HS-27A (cell line): ENCODE results near the gene ITM2B.
"Not testable (repeated sequence)": the region's sequence is repeated elsewhere in the genome, so short reads cannot be mapped to it uniquely, and the experiment has no call there.

Source experiments
- DNase-seq: peaks from one replicate; pipeline ENCODE4 v3.0.0-alpha.2; 2012; ENCODE audit warnings: low read depth, missing footprints

ITM2B gene

GRCh38 chr13:48224701-48225100, 8.3 kb upstream of the ITM2B start:
- no peak for DNase-seq

GRCh38 chr13:48230541-48230940, 2.5 kb upstream of the ITM2B start:
- DNase-seq: no peak

GRCh38 chr13:48231080-48231479, 1.9 kb upstream of the ITM2B start:
- no peak for DNase-seq

GRCh38 chr13:48231933-48232332, 1.1 kb upstream of the ITM2B start:
- no peak for DNase-seq

- DNase-seq: no peak
These were observed 473 bp upstream of the ITM2B start for GRCh38 chr13:48232420-48233045.

- DNase-seq: no peak
These were observed 983 bp downstream of the ITM2B start for GRCh38 chr13:48233889-48234488.

- no peak for DNase-seq
These were observed 1.7 kb downstream of the ITM2B start for GRCh38 chr13:48234566-48235340.

- no peak for DNase-seq
These were observed 2.5 kb downstream of the ITM2B start for GRCh38 chr13:48235341-48236135.

- no peak for DNase-seq
These were observed 3.7 kb downstream of the ITM2B start for GRCh38 chr13:48236528-48237353.

GRCh38 chr13:48239369-48239768, 6.4 kb downstream of the ITM2B start:
- not testable (repeated sequence) for DNase-seq

- DNase-seq: no peak
These were observed 8.6 kb downstream of the ITM2B start for GRCh38 chr13:48241651-48242050.

GRCh38 chr13:48242677-48243076, 9.7 kb downstream of the ITM2B start:
- DNase-seq: no peak

- no peak for DNase-seq
These were observed 11.2 kb downstream of the ITM2B start for GRCh38 chr13:48244159-48244558.

GRCh38 chr13:48246102-48246501, 13.1 kb downstream of the ITM2B start:
- DNase-seq: no peak

- no peak for DNase-seq
These were observed 16.0 kb downstream of the ITM2B start for GRCh38 chr13:48249018-48249417.

- DNase-seq: no peak
These were observed 18.6 kb downstream of the ITM2B start for GRCh38 chr13:48251611-48252081.

GRCh38 chr13:48252176-48252575, 19.2 kb downstream of the ITM2B start:
- no peak for DNase-seq

GRCh38 chr13:48253849-48254248, 20.8 kb downstream of the ITM2B start:
- no peak for DNase-seq

- no peak for DNase-seq
These were observed 22.1 kb downstream of the ITM2B start for GRCh38 chr13:48255090-48255489.

- DNase-seq: no peak
These were observed 22.9 kb downstream of the ITM2B start for GRCh38 chr13:48255954-48256353.

GRCh38 chr13:48258002-48258401, 25.0 kb downstream of the ITM2B start:
- DNase-seq: no peak
